WTC11 (cell line): ENCODE data around the gene IGLL1. TPM values are rescaled to one million over a fixed set of nuclear protein-coding genes. Genes with fewer than 3 reads are reported as not detected.

ENCODE experiments used
- ATAC-seq: fragments of 200-7000 bp; cut with Tn5 transposase; 2 replicates; pipeline ENCODE4 v1.10.0; 2021; ENCODE audit warnings: mild to moderate bottlenecking, moderate library complexity
- CTCF ChIA-PET: fragments of 300-600 bp; sonication (Branson Sonifier 250); formaldehyde crosslinking; loops from one replicate; lab custom pipeline; 2021; ENCODE audit warnings: antibody characterized with exemption; lab: Charles Lee
- POLR2A ChIA-PET: fragments of 350-600 bp; sonication (Branson Sonifier 250); formaldehyde crosslinking; loops from one replicate; lab custom pipeline; 2021; ENCODE audit warnings: antibody characterized with exemption; lab: Charles Lee
- DNase-seq: peaks from one replicate; pipeline ENCODE4 v3.0.0; 2021; ENCODE audit warnings: low spot score
- H3K27ac Mint-ChIP-seq: 2 replicates; pipeline ENCODE4 v1.8.0; 2021; ENCODE audit warnings: mixed read lengths
- H3K27me3 Mint-ChIP-seq: 2 replicates; pipeline ENCODE4 v1.8.0; 2021; ENCODE audit warnings: low read depth, mild to moderate bottlenecking, moderate library complexity, mixed read lengths
- H3K36me3 Mint-ChIP-seq: 2 replicates; pipeline ENCODE4 v1.8.0; 2021; ENCODE audit warnings: mixed read lengths
- H3K4me1 Mint-ChIP-seq: 2 replicates; pipeline ENCODE4 v1.8.0; 2022; ENCODE audit warnings: mixed read lengths
- H3K4me3 Mint-ChIP-seq: 2 replicates; pipeline ENCODE4 v1.8.0; 2021; ENCODE audit warnings: mild to moderate bottlenecking, moderate library complexity, mixed read lengths
- H3K9me3 Mint-ChIP-seq: 2 replicates; pipeline ENCODE4 v1.8.0; 2021; ENCODE audit warnings: mixed read lengths
- ATF6 ChIP-seq: sonication (generic); formaldehyde crosslinking; IDR thresholded peaks from 2 replicates; pipeline ENCODE4 v1.8.1; 2023; ENCODE audit warnings: mild to moderate bottlenecking, missing genetic modification reagents
- CBFB ChIP-seq: sonication (generic); formaldehyde crosslinking; IDR thresholded peaks from 2 replicates; pipeline ENCODE4 v1.8.1; 2022; ENCODE audit warnings: mild to moderate bottlenecking, low read depth, missing genetic modification reagents
- CDX4 ChIP-seq: fragments of 250-450 bp; sonication (Bioruptor Pico); IDR thresholded peaks from 2 replicates; pipeline ENCODE4 v1.9.0; 2021; ENCODE audit warnings: moderate library complexity, mild to moderate bottlenecking, inconsistent platforms, borderline replicate concordance
- ERG ChIP-seq: fragments of 250-450 bp; sonication (Bioruptor Pico); IDR thresholded peaks from 2 replicates; pipeline ENCODE4 v1.8.0; 2021; ENCODE audit warnings: mild to moderate bottlenecking
- FOXJ3 ChIP-seq: sonication (generic); formaldehyde crosslinking; IDR thresholded peaks from 2 replicates; pipeline ENCODE4 v1.9.0; 2021; ENCODE audit warnings: missing genetic modification reagents, mild to moderate bottlenecking, borderline replicate concordance
- FOXP4 ChIP-seq: sonication (generic); formaldehyde crosslinking; IDR thresholded peaks from 2 replicates; pipeline ENCODE4 v1.8.0; 2022; ENCODE audit warnings: mild to moderate bottlenecking, missing genetic modification reagents
- GRHL2 ChIP-seq: fragments of 250-450 bp; sonication (Bioruptor Pico); IDR thresholded peaks from 2 replicates; pipeline ENCODE4 v1.8.0; 2022; ENCODE audit warnings: mild to moderate bottlenecking, moderate library complexity; ENCODE audit not compliant: insufficient replicate concordance, severe bottlenecking
- GTF2I ChIP-seq: fragments of 250-450 bp; sonication (Bioruptor Pico); conservative IDR thresholded peaks from 2 replicates; pipeline ENCODE4 v1.4.0; 2021; ENCODE audit warnings: mild to moderate bottlenecking
- JAZF1 ChIP-seq: fragments of 250-450 bp; sonication (Bioruptor Pico); IDR thresholded peaks from 2 replicates; pipeline ENCODE4 v1.9.0; 2021; ENCODE audit warnings: moderate library complexity, mild to moderate bottlenecking, inconsistent platforms
- KAT7 ChIP-seq: sonication (generic); formaldehyde crosslinking; IDR thresholded peaks from 2 replicates; pipeline ENCODE4 v1.8.1; 2023; ENCODE audit warnings: missing genetic modification reagents, mild to moderate bottlenecking, borderline replicate concordance
- MLX ChIP-seq: sonication (generic); formaldehyde crosslinking; IDR thresholded peaks from 2 replicates; pipeline ENCODE4 v1.8.1; 2023; ENCODE audit warnings: mild to moderate bottlenecking, missing genetic modification reagents, moderate library complexity
- NR1H2 ChIP-seq: sonication (generic); formaldehyde crosslinking; IDR thresholded peaks from 2 replicates; pipeline ENCODE4 v1.9.0; 2021; ENCODE audit warnings: mild to moderate bottlenecking, moderate library complexity, missing genetic modification reagents
- NR3C1 ChIP-seq: sonication (generic); formaldehyde crosslinking; conservative IDR thresholded peaks from 2 replicates; pipeline ENCODE4 v1.8.1; 2023; ENCODE audit warnings: low read depth, mild to moderate bottlenecking, missing genetic modification reagents
- SP1 ChIP-seq: sonication (generic); formaldehyde crosslinking; conservative IDR thresholded peaks from 2 replicates; pipeline ENCODE4 v1.8.1; 2022; ENCODE audit warnings: missing genetic modification reagents
- TEAD4 ChIP-seq: sonication (generic); formaldehyde crosslinking; IDR thresholded peaks from 2 replicates; pipeline ENCODE4 v1.8.0; 2022; ENCODE audit warnings: mild to moderate bottlenecking, missing genetic modification reagents
- TP53 ChIP-seq: sonication (generic); formaldehyde crosslinking; IDR thresholded peaks from 2 replicates; pipeline ENCODE4 v1.8.1; 2023; ENCODE audit warnings: mild to moderate bottlenecking, missing genetic modification reagents
- ZNF121 ChIP-seq: sonication (generic); formaldehyde crosslinking; IDR thresholded peaks from 2 replicates; pipeline ENCODE4 v1.8.0; 2023; ENCODE audit warnings: missing genetic modification reagents
- ZNF219 ChIP-seq: sonication (generic); formaldehyde crosslinking; IDR thresholded peaks from 2 replicates; pipeline ENCODE4 v1.8.0; 2023; ENCODE audit warnings: missing genetic modification reagents, mild to moderate bottlenecking, borderline replicate concordance
- ZNF532 ChIP-seq: fragments of 250-450 bp; sonication (Bioruptor Pico); IDR thresholded peaks from 2 replicates; pipeline ENCODE4 v1.9.0; 2021; ENCODE audit warnings: mild to moderate bottlenecking, borderline replicate concordance
- total RNA-seq: library from RNA; stranded (reverse); gene quantifications from 3 replicates; pipeline ENCODE4 v1.2.3, GENCODE V29; 2021

The IGLL1 gene
- total RNA-seq, 1 experiment from 2014 or later, result not detected

DNA sequence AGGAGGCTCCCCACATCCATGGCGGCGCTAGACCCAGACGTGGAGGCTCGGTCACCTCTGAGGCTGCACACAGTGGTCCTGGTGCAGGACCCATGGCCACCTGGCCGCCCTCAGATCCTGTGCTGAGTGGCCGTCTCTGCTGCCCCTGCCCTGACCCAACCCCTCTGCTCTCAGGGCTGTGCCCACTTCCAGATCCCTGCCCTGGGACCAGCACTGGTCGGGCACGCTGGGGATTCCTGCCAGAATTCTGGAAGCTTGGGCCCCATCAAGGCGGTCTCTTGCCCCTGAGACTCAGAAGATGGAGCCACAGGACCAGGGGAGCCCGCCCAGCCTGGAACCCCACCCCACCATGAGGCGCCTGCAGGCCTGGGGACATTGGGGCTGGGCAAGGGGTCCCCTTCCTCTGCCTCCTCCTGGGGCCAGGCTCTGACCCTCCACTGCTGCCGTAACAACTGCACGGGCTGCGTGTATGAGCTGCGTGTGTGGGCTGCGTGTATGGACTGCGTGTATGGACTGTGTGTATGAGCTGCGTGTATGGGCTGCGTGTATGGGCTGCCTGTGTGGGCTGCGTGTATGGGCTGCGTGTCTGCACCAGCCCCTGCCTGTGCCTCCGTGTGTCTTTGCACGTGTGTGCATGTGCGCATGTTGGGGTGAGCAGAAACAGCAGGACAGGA, 48.7 kb downstream of the IGLL1 start:
- Mint-ChIP-seq H3K4me1 (peaks cover 57% of the 10 kb centered on the region), H3K4me3 (no peak overlapping the region), H3K27ac (no peak overlapping the region), H3K36me3 (no peaks in the 10 kb centered on the region), H3K27me3 (peaks cover 32% of the 10 kb centered on the region), H3K9me3 (no peaks in the 10 kb centered on the region)
- ATAC-seq (no peak), DNase-seq (no peak)
- POLR2A ChIA-PET, result no interaction called here
- TF ChIP-seq ZNF121, result no peak
- TF ChIP-seq KAT7, result no peak
- no peak for TF ChIP-seq NR3C1
- no peak for TF ChIP-seq GTF2I (CRISPR knock-in tag)
- TF ChIP-seq SP1, result no peak
- TF ChIP-seq GRHL2 (CRISPR knock-in tag), result no peak
- TF ChIP-seq MLX (CRISPR knock-in tag), result no peak
- TF ChIP-seq ERG, result no peak
- no peak for TF ChIP-seq FOXP4
- no peak for TF ChIP-seq NR1H2 (CRISPR knock-in tag)
- TF ChIP-seq CDX4 (CRISPR knock-in tag), result no peak
- TF ChIP-seq TP53, result no peak
- TF ChIP-seq ZNF532 (CRISPR knock-in tag), result no peak
- CTCF ChIA-PET, result no interaction called here

DNA sequence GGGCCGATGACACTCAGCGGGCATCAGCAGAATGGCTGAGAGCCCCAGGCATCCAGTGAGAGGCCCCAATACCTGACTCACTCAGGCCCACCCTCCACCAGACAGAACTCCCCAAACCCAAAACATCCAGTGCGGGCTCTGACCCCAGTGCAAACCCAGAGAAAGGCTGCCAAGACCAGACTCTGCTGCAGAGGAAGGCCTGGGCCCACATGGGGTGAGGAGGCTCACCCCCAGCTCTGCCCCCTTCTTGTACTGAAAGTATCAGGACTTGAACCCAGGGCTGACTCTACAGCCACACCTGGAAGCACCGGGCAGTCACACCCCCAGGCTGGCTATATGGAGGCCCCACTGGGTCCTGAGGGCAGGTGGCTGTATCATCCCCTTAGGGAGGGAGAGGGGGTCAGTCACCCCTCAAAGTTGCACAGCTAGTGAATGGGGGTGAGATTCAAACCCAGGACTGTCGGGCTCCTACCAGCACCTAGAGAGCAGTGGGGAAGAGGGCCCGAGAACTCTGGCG, 49.3 kb downstream of the IGLL1 start:
- H3K36me3 Mint-ChIP-seq, result no peaks in the 10 kb centered on the region
- ChIA-PET POLR2A (interaction anchor here (0.6 kb wide), 1 partner anchor 190 kb away, joined by 3 read pairs; no protein-coding TSS in a partner anchor), CTCF (interaction anchor here (0.7 to 1.8 kb wide), 2 partner anchors 8 to 60 kb away, joined by 3 to 6 read pairs; no protein-coding TSS in a partner anchor)
- no peak overlapping the region for H3K4me3 Mint-ChIP-seq
- H3K9me3 Mint-ChIP-seq, result no peaks in the 10 kb centered on the region
- peaks cover 51% of the 10 kb centered on the region for H3K4me1 Mint-ChIP-seq
- no peak for DNase-seq
- no peak for ATAC-seq
- H3K27ac Mint-ChIP-seq, result no peak overlapping the region
- peaks cover 36% of the 10 kb centered on the region for H3K27me3 Mint-ChIP-seq
- TF ChIP-seq CBFB (CRISPR knock-in tag) (no peak), JAZF1 (no peak), FOXJ3 (CRISPR knock-in tag) (no peak), ZNF532 (CRISPR knock-in tag) (no peak), ZNF219 (CRISPR knock-in tag) (no peak), TP53 (no peak), TEAD4 (no peak), ATF6 (CRISPR knock-in tag) (no peak)
